B cell (primary cell): ENCODE measurements around the gene MAGEA12. TPM values are rescaled to one million over a fixed set of nuclear protein-coding genes. Genes with fewer than 3 reads are reported as not detected.
"Not testable (repeated sequence)": the region's sequence is repeated elsewhere in the genome, so short reads cannot be mapped to it uniquely, and the experiment has no call there.

Source experiments
- ATAC-seq: fragments of 200-7000 bp; cut with Tn5 transposase; one replicate; pipeline ENCODE4 v1.10.0; 2021; ENCODE audit warnings: low read depth, mild to moderate bottlenecking, moderate number of reproducible peaks, moderate library complexity
- CTCF ChIA-PET: fragments of 350-600 bp; sonication (Branson Sonifier 250); formaldehyde crosslinking; loops from one replicate; lab custom pipeline; 2021; ENCODE audit warnings: antibody characterized with exemption, inconsistent platforms; lab: Charles Lee
- POLR2A ChIA-PET: fragments of 350-600 bp; sonication (Branson Sonifier 250); formaldehyde crosslinking; loops from one replicate; lab custom pipeline; 2021; ENCODE audit warnings: antibody characterized with exemption; lab: Charles Lee
- DNase-seq: peaks from one replicate; pipeline ENCODE4 v3.0.0; 2013
- H2AFZ ChIP-seq: 2 replicates; pipeline ENCODE4 v1.6.1; 2012; ENCODE audit warnings: mild to moderate bottlenecking, low read depth, low read length; ENCODE audit not compliant: insufficient read depth, poor library complexity, severe bottlenecking
- H3K27ac ChIP-seq, 2 donors: 1 replicate in 1 of 2; 2 replicates in 1 of 2; pipeline ENCODE4 v1.5.1; 2012 to 2013; ENCODE audit warnings: low read length in 2 of 2, mild to moderate bottlenecking in 2 of 2, moderate library complexity in 1 of 2
- H3K27me3 ChIP-seq, 4 experiments: fragments of 200-600 bp in 1 of 4; sonication (generic) in 1 of 4; replicated peaks in 1 of 4; 1 replicate in 2 of 4; 2 replicates in 2 of 4; pipeline versions ENCODE4 v1.6.1 to v1.7.0; 2013 to 2016; ENCODE audit warnings: low read length in 3 of 4, mild to moderate bottlenecking in 2 of 4, mixed read lengths in 1 of 4, moderate library complexity in 1 of 4; ENCODE audit not compliant: insufficient read depth in 4 of 4, control insufficient read depth in 3 of 4; ENCODE audit errors: control extremely low read depth in 1 of 4
- H3K36me3 ChIP-seq, 2 experiments: replicated peaks in 1 of 2; 1 replicate in 1 of 2; 2 replicates in 1 of 2; pipeline versions ENCODE4 v1.6.1 to v1.7.1; 2013; ENCODE audit warnings: low read length in 1 of 2; ENCODE audit not compliant: insufficient read depth in 2 of 2, control insufficient read depth in 1 of 2; ENCODE audit errors: control extremely low read depth in 1 of 2, extremely low read depth in 1 of 2
- H3K4me1 ChIP-seq, 2 donors: fragments of 200-600 bp in 1 of 2; sonication (generic) in 1 of 2; 1 replicate in 1 of 2; 2 replicates in 1 of 2; pipeline versions ENCODE4 v1.5.1 to v1.6.1; 2013 to 2017; ENCODE audit warnings: low read length in 2 of 2; ENCODE audit not compliant: control insufficient read depth in 2 of 2, insufficient read depth in 2 of 2
- H3K4me2 ChIP-seq: replicated peaks from 2 replicates; pipeline ENCODE3; 2012; ENCODE audit warnings: mild to moderate bottlenecking, low read depth, low read length; ENCODE audit not compliant: poor library complexity, severe bottlenecking
- H3K4me3 ChIP-seq, 5 experiments: fragments of 200-600 bp in 1 of 5; sonication (generic) in 1 of 5; 1 replicate in 3 of 5; 2 replicates in 2 of 5; pipeline versions ENCODE4 v1.5.1 to v1.7.0; 2011 to 2016; ENCODE audit warnings: low read length in 4 of 5, mild to moderate bottlenecking in 4 of 5, low read depth in 2 of 5, control low read depth in 1 of 5, moderate library complexity in 1 of 5; ENCODE audit not compliant: insufficient read depth in 1 of 5; ENCODE audit errors: control extremely low read depth in 1 of 5, extremely low read depth in 1 of 5
- H3K79me2 ChIP-seq: fragments of 200-600 bp; sonication (generic); one replicate; pipeline ENCODE4 v1.6.0; 2016; ENCODE audit warnings: low read length; ENCODE audit not compliant: control insufficient read depth, insufficient read depth
- H3K9ac ChIP-seq: fragments of 200-600 bp; sonication (generic); 2 replicates; pipeline ENCODE4 v1.6.1; 2017; ENCODE audit warnings: mild to moderate bottlenecking, low read length, moderate library complexity
- H3K9me3 ChIP-seq, 3 donors: one replicate each; pipeline versions ENCODE4 v1.6.1 to v1.7.1; 2013; ENCODE audit warnings: low read length in 2 of 3; ENCODE audit not compliant: control insufficient read depth in 2 of 3, insufficient read depth in 1 of 3; ENCODE audit errors: control extremely low read depth in 1 of 3
- H4K20me1 ChIP-seq: 2 replicates; pipeline ENCODE4 v1.6.0; 2012; ENCODE audit warnings: mild to moderate bottlenecking, low read length; ENCODE audit not compliant: insufficient read depth, control insufficient read depth, poor library complexity, severe bottlenecking
- H3K27ac Mint-ChIP-seq: one replicate; pipeline ENCODE4 v1.8.0; 2021; ENCODE audit warnings: mixed read lengths
- H3K27me3 Mint-ChIP-seq: one replicate; pipeline ENCODE4 v1.8.0; 2021; ENCODE audit warnings: mixed read lengths
- H3K4me1 Mint-ChIP-seq: one replicate; pipeline ENCODE4 v1.8.0; 2021; ENCODE audit warnings: mixed read lengths
- H3K4me3 Mint-ChIP-seq: one replicate; pipeline ENCODE4 v1.8.0; 2021; ENCODE audit warnings: mixed read lengths
- H3K9me3 Mint-ChIP-seq: one replicate; pipeline ENCODE4 v1.8.0; 2022; ENCODE audit warnings: mixed read lengths; ENCODE audit not compliant: insufficient read depth
- EZH2 ChIP-seq: IDR thresholded peaks from 2 replicates; pipeline ENCODE4 v1.6.1; 2012; ENCODE audit warnings: borderline replicate concordance, low read depth, mild to moderate bottlenecking, moderate library complexity, low read length; ENCODE audit not compliant: insufficient read depth, poor library complexity, severe bottlenecking
- WGBS: methylation state at CpG from one replicate; pipeline ENCODE4 v1.1.5; 2013; ENCODE audit warnings: missing lambda C conversion rate; ENCODE audit not compliant: insufficient coverage; 5-methylcytosine and 5-hydroxymethylcytosine counted together
- intact Hi-C: fragments of 100-400 bp; cut with micrococcal nuclease; formaldehyde crosslinking; loops from one replicate; pipeline ENCODE4 v1.10.0; 2022
- polyA plus RNA-seq: library from polyadenylated mRNA; depleted of rRNA; stranded (reverse); fragments of >200 nt; gene quantifications from 2 replicates; pipeline ENCODE4 v1.2.3, GENCODE V29; 2012
- total RNA-seq, 2 donors: library from RNA; stranded (reverse); fragments of 120-200 nt in 1 of 2; gene quantifications; 1 replicate in 1 of 2; 2 replicates in 1 of 2; pipeline versions ENCODE4 v1.2.3 to v1.2.4, GENCODE V29; 2013 to 2022
- TF ChIP-seq, protein P1 (sequence below): fragments of 200-600 bp; IDR thresholded peaks from one replicate; pipeline ENCODE4 v1.8.0; 2022; ENCODE audit warnings: antibody characterized with exemption, mild to moderate bottlenecking

MAGEA12 gene
- total and polyA plus RNA-seq, 2 donors (not counting 1 experiment from before 2014, with no cell fraction given), result not detected

DNA sequence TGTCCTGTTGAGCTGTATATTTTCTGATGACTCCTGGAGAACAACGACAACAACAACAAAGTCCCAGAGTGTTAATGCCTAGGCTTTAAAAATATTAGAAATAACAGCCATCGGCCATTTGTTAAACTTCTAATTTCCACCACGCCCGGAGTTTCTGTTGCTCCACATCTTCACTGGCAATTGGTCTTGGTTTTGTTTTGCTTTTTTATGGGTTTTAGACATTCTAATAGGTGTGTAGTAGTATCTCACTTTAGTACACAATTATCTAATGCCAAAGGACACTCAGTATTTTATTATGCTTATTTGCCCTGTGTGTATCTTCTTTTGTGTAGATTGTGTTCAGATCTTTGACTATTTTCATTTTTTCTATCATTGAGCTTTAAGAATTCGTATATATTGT, 5.0 kb downstream of the MAGEA12 start:
- DNase-seq (no peak), ATAC-seq (no peak)
- Mint-ChIP-seq H3K4me1 (no peaks in the 10 kb centered on the region), H3K27me3 (no peaks in the 10 kb centered on the region), H3K4me3 (no peak overlapping the region), H3K9me3 (no peaks in the 10 kb centered on the region), H3K27ac (no peak overlapping the region)
- Histone ChIP-seq H3K79me2 (no peaks in the 10 kb centered on the region), H3K27ac (no peak overlapping the region), H3K9me3 (no peaks in the 10 kb centered on the region), H3K9ac (no peak overlapping the region), H3K4me2 (no peak overlapping the region), H3K4me1 (no peaks in the 10 kb centered on the region), H2AFZ (no peak overlapping the region), H3K27me3 (no peaks in the 10 kb centered on the region), H3K4me3 (no peak overlapping the region), H4K20me1 (no peaks in the 10 kb centered on the region), H3K36me3 (no peaks in the 10 kb centered on the region)
- CTCF ChIA-PET, result no interaction called here
- TF ChIP-seq, protein P1, sequence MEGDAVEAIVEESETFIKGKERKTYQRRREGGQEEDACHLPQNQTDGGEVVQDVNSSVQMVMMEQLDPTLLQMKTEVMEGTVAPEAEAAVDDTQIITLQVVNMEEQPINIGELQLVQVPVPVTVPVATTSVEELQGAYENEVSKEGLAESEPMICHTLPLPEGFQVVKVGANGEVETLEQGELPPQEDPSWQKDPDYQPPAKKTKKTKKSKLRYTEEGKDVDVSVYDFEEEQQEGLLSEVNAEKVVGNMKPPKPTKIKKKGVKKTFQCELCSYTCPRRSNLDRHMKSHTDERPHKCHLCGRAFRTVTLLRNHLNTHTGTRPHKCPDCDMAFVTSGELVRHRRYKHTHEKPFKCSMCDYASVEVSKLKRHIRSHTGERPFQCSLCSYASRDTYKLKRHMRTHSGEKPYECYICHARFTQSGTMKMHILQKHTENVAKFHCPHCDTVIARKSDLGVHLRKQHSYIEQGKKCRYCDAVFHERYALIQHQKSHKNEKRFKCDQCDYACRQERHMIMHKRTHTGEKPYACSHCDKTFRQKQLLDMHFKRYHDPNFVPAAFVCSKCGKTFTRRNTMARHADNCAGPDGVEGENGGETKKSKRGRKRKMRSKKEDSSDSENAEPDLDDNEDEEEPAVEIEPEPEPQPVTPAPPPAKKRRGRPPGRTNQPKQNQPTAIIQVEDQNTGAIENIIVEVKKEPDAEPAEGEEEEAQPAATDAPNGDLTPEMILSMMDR, result no peak
- TF ChIP-seq EZH2, result no peak
- POLR2A ChIA-PET, result no interaction called here
- intact Hi-C loops, result no loop called here
- no CpG with 5 or more reads among the region's 5 CpGs for WGBS

DNA sequence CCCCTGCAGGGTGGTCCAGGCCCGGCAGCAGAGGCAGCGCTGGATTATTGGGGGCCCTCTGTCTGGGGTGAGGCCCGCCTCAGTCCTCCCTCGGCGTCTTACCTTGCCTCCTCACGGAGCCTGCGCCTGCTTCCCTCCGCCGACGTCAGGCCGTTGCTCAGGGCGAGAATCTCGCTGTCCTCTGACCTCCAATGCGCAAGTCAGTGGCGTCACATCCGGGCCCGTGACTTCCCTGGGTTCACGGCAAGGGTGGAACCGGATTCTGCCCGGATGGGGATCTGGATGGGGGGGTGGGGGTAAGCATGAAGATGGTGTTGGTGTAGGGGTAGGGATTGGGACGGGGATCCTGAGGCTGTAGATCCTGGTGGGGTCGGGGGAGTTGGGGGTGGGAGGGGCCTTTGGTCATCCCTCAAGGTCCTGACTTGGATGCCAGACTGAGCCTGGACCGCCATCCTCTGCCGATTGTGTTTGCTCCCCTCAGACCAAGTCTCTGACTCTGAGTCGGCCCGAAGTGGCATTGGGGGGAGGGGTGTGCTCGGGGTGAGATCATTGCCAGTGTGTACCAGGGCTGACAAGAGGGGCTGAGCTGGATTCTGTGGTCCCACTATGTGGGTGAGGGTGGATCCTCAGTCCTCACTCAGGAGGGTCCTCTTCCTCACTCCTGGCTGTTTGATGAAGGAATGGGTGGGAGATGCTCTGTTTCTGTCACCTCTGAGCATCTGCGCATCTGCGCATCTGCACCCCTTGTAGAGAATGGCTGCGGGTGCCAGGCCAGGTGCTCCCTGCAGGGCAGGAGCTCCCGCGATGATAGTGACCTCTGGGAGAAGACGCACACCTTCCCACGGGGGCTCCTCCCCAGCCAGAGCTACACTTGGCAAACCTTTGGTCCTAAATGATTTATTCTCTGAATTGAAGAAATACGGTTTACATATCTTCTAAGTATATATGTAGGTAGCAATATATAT, 20.4 kb downstream of the MAGEA12 start, which contains the start of gene MAGEA2:
MAGEA2 (minus strand) TSS at position 157 of the 965 bp plus-strand sequence. CDS start 2,479 bp downstream, outside the sequence.
- H3K27ac ChIP-seq, H3K4me1 ChIP-seq, H4K20me1 ChIP-seq, H3K79me2 ChIP-seq, H2AFZ ChIP-seq, H3K27me3 Mint-ChIP-seq, intact Hi-C loops, H3K4me3 ChIP-seq, H3K9me3 ChIP-seq, H3K27ac Mint-ChIP-seq, POLR2A ChIA-PET, H3K4me3 Mint-ChIP-seq, ATAC-seq, H3K27me3 ChIP-seq, H3K9me3 Mint-ChIP-seq, H3K9ac ChIP-seq, DNase-seq, H3K4me2 ChIP-seq, H3K4me1 Mint-ChIP-seq, H3K36me3 ChIP-seq, CTCF ChIA-PET: not testable (repeated sequence)
- no CpG with 5 or more reads among the region's 35 CpGs for WGBS

DNA sequence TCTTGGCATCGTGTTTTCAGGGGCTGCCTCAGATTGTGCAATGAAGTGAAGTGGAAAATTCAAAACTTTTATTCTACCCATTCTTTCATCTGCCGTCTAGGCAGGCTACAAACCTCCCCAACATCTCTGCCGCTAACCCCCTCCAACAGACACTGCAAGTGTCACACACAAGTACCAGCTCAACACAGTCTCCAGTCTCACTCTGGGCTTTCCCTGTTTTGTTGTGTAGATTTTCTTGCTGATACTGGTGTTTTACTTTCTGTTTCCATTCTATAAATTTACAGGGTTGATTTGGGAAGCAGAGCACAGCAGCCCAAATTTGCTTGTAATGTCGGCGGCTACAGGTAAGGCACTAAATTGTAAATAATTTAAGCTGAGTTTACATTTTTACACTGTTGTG, 21.3 kb downstream of the MAGEA12 start:
- H3K4me1 Mint-ChIP-seq, H3K9me3 ChIP-seq, H3K27ac ChIP-seq, H3K9me3 Mint-ChIP-seq, ATAC-seq, H3K27me3 Mint-ChIP-seq, H3K4me2 ChIP-seq, H3K9ac ChIP-seq, H2AFZ ChIP-seq, H3K27ac Mint-ChIP-seq, H3K4me3 Mint-ChIP-seq, H3K4me3 ChIP-seq, H4K20me1 ChIP-seq, intact Hi-C loops, DNase-seq, H3K79me2 ChIP-seq, H3K36me3 ChIP-seq, H3K4me1 ChIP-seq, CTCF ChIA-PET, H3K27me3 ChIP-seq, POLR2A ChIA-PET: not testable (repeated sequence)
- WGBS, result no CpG with 5 or more reads among the region's 5 CpGs
